Prostate gland (tissue), 2 donors: Measurements from ENCODE around the gene PHPT1. TPM values are rescaled to one million over a fixed set of nuclear protein-coding genes. Genes with fewer than 3 reads are reported as not detected.
"Not testable (repeated sequence)": the region's sequence is repeated elsewhere in the genome, so short reads cannot be mapped to it uniquely, and the experiment has no call there.

ENCODE experiments used
- DNase-seq: peaks from one replicate; pipeline ENCODE4 v3.0.0-alpha.2; 2019; ENCODE audit warnings: low spot score
- H3K27ac ChIP-seq, 2 donors: fragments of 200-600 bp; sonication (generic); 2 replicates each; pipeline ENCODE4 v1.5.1; 2017 to 2019
- H3K27me3 ChIP-seq: fragments of 200-600 bp; sonication (generic); replicated peaks from 2 replicates; pipeline ENCODE4 v1.5.1; 2019; ENCODE audit not compliant: insufficient read depth
- H3K36me3 ChIP-seq, 2 donors: fragments of 200-600 bp; sonication (generic); 1 replicate in 1 of 2; 2 replicates in 1 of 2; pipeline versions ENCODE4 v1.5.1 to v1.8.1; 2017 to 2019
- H3K4me1 ChIP-seq: fragments of 200-600 bp; sonication (generic); replicated peaks from 2 replicates; pipeline ENCODE4 v1.5.1; 2019
- H3K4me3 ChIP-seq, 2 donors: fragments of 200-600 bp; sonication (generic); 2 replicates each; pipeline ENCODE4 v1.5.1; 2017 to 2019
- H3K9me3 ChIP-seq: fragments of 200-600 bp; sonication (generic); 2 replicates; pipeline ENCODE4 v1.5.1; 2017
- POLR2A ChIP-seq: fragments of 450-650 bp; IDR thresholded peaks from one replicate; pipeline ENCODE4 v1.6.1; 2016; ENCODE audit warnings: antibody characterized with exemption, mild to moderate bottlenecking
- POLR2AphosphoS5 ChIP-seq: sonication (generic); formaldehyde crosslinking; IDR thresholded peaks from one replicate; pipeline ENCODE4 v1.6.1; 2017; ENCODE audit warnings: antibody characterized with exemption
- WGBS: methylation state at CpG from one replicate; pipeline ENCODE4 v1.1.5; 2018; 5-methylcytosine and 5-hydroxymethylcytosine counted together
- intact Hi-C: fragments of 100-400 bp; cut with DNase I; formaldehyde crosslinking; loops from one replicate; pipeline ENCODE4 v1.14.2; 2022
- total RNA-seq, 2 donors: library from RNA; depleted of rRNA; stranded (reverse); fragments of >200 nt; gene quantifications; one replicate each; pipeline ENCODE4 v1.1.0, GENCODE V29; 2016
- TF ChIP-seq, protein P1 (sequence below), 4 experiments: fragments of 200-600 bp in 2 of 4; fragments of 450-650 bp in 2 of 4; sonication (generic) in 2 of 4; IDR thresholded peaks; 1 replicate in 3 of 4; 2 replicates in 1 of 4; pipeline ENCODE4 v1.5.1; 2016 to 2019; ENCODE audit warnings: antibody characterized with exemption in 4 of 4, mild to moderate bottlenecking in 2 of 4, moderate library complexity in 2 of 4

Gene PHPT1
- 100 to 1,000 TPM; 139 to 212 TPM for total RNA-seq

DNA sequence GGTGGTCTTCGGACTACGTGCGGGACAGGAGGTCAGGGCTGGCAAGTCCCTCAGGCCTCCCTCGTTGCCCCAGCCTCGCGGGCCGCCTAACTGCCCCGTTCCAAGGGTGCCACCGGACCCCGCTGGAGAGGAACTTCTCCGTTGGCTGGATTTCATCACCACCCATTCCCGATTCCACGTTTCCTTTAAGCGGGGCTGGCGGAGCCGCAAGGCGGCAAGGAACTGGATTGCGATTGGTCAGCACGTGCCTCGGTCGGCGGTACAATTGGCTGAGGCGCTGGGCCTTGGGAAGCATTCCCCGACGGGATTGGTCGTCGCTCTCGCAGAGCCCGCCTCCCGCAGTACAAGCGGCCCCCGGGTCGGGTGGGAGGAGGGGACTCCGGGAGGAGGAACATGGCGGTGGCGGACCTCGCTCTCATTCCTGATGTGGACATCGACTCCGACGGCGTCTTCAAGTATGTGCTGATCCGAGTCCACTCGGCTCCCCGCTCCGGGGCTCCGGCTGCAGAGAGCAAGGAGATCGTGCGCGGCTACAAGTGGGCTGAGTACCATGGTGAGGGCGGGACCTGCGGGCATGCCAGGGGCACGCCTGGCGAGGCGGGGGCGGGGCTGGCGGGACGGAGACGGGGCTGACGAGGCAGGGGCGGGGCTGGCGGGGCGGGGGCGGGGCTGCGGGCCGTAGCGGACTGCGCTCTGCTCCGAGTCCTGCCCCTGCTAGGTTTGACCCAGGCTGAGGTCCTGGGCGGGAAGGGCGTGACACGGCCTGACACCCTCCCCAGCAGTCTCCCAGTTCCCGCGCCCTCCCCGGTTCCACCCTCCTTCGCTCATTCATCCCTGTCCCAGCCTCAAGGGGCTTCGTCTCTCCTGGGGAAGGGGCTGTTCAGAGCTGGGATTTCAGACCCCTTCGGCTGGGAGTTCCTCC is at the start of gene PHPT1:
PHPT1 (plus strand) TSS at position 372 of the 922 bp plus-strand sequence; CDS start at position 394, 22 bp downstream.
- no peaks in the 10 kb centered on the region for H3K36me3 ChIP-seq
- peak within 1 kb of the TSS; percentile 50 to 56 for H3K4me3 ChIP-seq
- peak; percentile 61 for TF ChIP-seq POLR2A
- TF ChIP-seq POLR2AphosphoS5, result peak; percentile 92
- TF ChIP-seq, protein P1, sequence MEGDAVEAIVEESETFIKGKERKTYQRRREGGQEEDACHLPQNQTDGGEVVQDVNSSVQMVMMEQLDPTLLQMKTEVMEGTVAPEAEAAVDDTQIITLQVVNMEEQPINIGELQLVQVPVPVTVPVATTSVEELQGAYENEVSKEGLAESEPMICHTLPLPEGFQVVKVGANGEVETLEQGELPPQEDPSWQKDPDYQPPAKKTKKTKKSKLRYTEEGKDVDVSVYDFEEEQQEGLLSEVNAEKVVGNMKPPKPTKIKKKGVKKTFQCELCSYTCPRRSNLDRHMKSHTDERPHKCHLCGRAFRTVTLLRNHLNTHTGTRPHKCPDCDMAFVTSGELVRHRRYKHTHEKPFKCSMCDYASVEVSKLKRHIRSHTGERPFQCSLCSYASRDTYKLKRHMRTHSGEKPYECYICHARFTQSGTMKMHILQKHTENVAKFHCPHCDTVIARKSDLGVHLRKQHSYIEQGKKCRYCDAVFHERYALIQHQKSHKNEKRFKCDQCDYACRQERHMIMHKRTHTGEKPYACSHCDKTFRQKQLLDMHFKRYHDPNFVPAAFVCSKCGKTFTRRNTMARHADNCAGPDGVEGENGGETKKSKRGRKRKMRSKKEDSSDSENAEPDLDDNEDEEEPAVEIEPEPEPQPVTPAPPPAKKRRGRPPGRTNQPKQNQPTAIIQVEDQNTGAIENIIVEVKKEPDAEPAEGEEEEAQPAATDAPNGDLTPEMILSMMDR (IDR thresholded peaks at IDR 0.05), result peak in 2 of 4 experiments; percentile 12 to 23
- WGBS, result under 1% methylated on average over 63 of the region's 77 CpGs
- intact Hi-C loops, result loop anchor here (5.0 to 10.0 kb wide), 2 partner anchors 57 to 124 kb away; partner anchors contain the start of gene TMEM141
- no peaks in the 10 kb centered on the region for H3K27me3 ChIP-seq
- no peaks in the 10 kb centered on the region for H3K9me3 ChIP-seq
- H3K27ac ChIP-seq, result peak within 1 kb of the TSS; percentile 84 to 91
- peak; percentile 99 for DNase-seq
- peaks cover under 1% of the 10 kb centered on the region for H3K4me1 ChIP-seq

DNA sequence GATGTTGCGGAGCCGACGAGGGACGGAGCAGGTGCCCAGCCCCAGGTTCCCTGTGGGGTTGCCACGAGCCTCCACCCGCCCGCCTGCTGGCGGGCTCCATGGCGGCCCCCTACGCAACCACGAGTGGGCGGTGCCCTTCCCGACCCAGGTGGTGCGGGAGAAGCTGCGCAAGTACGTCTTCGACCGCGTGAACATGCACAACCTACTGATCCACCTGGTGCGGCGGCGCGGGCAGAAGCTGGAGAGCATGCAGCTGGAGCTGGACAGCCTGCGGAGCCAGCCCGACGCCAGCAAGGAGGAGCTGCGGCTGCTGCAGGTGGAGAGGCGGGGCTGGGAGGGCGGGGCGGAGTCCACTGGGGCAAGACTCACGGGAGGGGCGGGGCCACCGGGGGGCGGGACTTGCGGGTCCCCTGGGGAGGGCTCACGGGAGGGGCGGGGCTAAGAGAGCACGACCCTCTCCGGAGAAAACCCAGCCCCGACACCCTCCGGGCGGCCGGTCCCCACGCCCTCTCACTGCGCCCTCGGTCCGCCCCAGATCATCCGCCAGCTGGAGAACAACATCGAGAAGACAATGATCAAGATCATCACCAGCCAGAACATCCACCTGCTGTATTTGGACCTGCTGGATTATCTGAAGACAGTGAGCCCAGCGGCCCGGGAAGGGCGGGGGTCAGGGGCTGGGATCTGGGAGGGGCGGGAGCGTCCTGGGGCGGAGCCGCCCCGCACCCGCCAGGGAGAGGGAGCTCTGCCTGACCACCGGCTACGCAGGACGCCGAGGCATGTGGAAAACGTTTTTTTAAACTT is 49.2 kb upstream of the PHPT1 start:
- under 1% methylated on average over 54 of the region's 63 CpGs for WGBS
- Histone ChIP-seq H3K9me3 (no peaks in the 10 kb centered on the region), H3K27me3 (no peaks in the 10 kb centered on the region), H3K4me1 (peaks cover 25% of the 10 kb centered on the region), H3K27ac (peak overlapping the region; percentile 87 to 93), H3K36me3 (no peaks in the 10 kb centered on the region), H3K4me3 (peak overlapping the region; percentile 27 to 44)
- peak; percentile 93 for DNase-seq
- intact Hi-C loops, result no loop called here
- TF ChIP-seq POLR2AphosphoS5, result peak; percentile 38
- TF ChIP-seq POLR2A, result peak; percentile 41
- TF ChIP-seq, protein P1 (IDR thresholded peaks at IDR 0.05), result peak in 1 of 4 experiments; percentile 19

DNA sequence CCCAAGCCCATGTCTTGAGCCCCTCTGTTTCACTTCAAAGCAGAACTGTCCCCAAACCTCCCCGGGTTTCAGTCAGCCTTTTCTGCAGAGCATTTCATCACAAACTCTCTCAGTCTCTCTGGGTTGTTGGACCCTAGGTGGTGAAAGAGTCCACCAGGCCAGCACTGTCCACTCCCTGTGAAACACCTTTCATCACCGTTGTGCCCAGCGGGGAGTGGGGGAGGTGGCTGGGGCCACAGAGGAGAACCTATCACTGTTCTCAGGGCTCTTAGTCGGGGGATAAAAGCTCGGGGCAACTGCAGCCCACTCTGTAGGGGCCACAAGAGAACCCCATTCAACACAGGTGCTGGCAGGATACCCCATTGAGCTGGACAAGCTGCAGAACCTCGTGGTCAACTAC is 46.9 kb upstream of the PHPT1 start:
- WGBS, result 74% methylated on average over 5 of the region's 6 CpGs
- H3K36me3 ChIP-seq, result no peaks in the 10 kb centered on the region
- DNase-seq, result no peak
- H3K4me3 ChIP-seq, result no peak overlapping the region
- H3K9me3 ChIP-seq, result no peaks in the 10 kb centered on the region
- intact Hi-C loops, result no loop called here
- H3K27ac ChIP-seq, result no peak overlapping the region
- H3K4me1 ChIP-seq, result peaks cover 18% of the 10 kb centered on the region
- TF ChIP-seq POLR2AphosphoS5, result no peak
- TF ChIP-seq, protein P1 (IDR thresholded peaks at IDR 0.05), result no peak
- TF ChIP-seq POLR2A, result no peak
- no peaks in the 10 kb centered on the region for H3K27me3 ChIP-seq

DNA sequence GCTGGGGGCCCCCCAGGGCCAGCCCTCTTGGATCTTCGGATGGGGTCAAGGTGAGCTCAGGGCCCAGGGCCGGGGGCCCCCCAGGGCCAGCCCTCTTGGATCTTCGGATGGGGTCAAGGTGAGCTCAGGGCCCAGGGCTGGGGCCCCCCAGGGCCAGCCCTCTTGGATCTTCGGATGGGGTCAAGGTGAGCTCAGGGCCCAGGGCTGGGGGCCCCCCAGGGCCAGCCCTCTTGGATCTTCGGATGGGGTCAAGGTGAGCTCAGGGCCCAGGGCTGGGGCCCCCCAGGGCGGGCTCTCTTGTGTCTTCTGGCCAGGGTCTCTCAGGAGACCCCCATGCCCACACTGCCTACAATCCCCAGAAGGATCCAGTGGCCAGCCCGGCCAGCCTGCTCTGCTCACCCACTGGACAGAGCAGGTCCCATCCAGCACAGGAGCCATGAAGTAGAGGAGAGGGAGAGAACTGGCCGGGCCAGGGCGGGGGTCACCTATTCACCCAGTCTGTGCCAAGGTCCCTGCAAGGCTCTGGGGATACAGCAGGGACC is 46.1 kb upstream of the PHPT1 start:
- H3K9me3 ChIP-seq, H3K36me3 ChIP-seq, intact Hi-C loops, H3K27me3 ChIP-seq, DNase-seq, H3K4me3 ChIP-seq: not testable (repeated sequence)
- Histone ChIP-seq H3K4me1 (peaks cover 13% of the 10 kb centered on the region), H3K27ac (peak overlapping the region in 1 of 2 donors; percentile 74)
- WGBS, result 89% methylated on average over 9 of the region's 9 CpGs
